ENCODE results near the gene NCKAP5.

The NCKAP5 gene

DNA sequence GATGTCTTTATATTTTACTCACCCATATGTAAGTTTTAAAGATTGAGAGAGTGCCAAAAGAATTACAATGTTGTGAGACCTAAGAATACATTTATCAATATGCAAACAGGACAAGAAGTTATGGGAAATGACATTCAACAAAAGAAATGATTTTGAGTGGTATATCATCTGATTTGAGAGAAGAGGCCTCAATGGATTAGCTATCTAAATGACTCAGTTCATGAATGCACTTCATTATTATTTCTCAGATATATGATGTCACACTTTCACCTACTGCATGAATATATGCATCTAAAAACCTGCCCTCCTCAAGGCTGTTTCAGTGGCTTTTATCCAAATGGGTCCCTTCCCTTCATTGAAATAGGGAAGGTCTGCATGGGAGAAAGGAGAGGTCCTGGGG is 769.9 kb downstream of the NCKAP5 start:
- no peak for DNase-seq (ENCODE audit: low spot score)
- H3K9me3 ChIP-seq (ENCODE audit: severe bottlenecking): no peaks in the 10 kb centered on the region
- TF ChIP-seq, protein P1, sequence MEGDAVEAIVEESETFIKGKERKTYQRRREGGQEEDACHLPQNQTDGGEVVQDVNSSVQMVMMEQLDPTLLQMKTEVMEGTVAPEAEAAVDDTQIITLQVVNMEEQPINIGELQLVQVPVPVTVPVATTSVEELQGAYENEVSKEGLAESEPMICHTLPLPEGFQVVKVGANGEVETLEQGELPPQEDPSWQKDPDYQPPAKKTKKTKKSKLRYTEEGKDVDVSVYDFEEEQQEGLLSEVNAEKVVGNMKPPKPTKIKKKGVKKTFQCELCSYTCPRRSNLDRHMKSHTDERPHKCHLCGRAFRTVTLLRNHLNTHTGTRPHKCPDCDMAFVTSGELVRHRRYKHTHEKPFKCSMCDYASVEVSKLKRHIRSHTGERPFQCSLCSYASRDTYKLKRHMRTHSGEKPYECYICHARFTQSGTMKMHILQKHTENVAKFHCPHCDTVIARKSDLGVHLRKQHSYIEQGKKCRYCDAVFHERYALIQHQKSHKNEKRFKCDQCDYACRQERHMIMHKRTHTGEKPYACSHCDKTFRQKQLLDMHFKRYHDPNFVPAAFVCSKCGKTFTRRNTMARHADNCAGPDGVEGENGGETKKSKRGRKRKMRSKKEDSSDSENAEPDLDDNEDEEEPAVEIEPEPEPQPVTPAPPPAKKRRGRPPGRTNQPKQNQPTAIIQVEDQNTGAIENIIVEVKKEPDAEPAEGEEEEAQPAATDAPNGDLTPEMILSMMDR (IDR thresholded peaks at IDR 0.05; ENCODE audit: poor library complexity, severe bottlenecking): no peak
- no peak overlapping the region for H3K27ac ChIP-seq (ENCODE audit: poor library complexity, severe bottlenecking)
- H3K4me3 ChIP-seq (ENCODE audit: severe bottlenecking): no peak overlapping the region
- ATAC-seq (ENCODE audit: low read depth): no peak
- H3K36me3 ChIP-seq (ENCODE audit: low read depth): no peaks in the 10 kb centered on the region
- no peaks in the 10 kb centered on the region for H3K4me1 ChIP-seq (ENCODE audit: insufficient read depth, poor library complexity, severe bottlenecking)
- no peaks in the 10 kb centered on the region for H3K27me3 ChIP-seq (ENCODE audit: insufficient read depth, poor library complexity, severe bottlenecking)

DNA sequence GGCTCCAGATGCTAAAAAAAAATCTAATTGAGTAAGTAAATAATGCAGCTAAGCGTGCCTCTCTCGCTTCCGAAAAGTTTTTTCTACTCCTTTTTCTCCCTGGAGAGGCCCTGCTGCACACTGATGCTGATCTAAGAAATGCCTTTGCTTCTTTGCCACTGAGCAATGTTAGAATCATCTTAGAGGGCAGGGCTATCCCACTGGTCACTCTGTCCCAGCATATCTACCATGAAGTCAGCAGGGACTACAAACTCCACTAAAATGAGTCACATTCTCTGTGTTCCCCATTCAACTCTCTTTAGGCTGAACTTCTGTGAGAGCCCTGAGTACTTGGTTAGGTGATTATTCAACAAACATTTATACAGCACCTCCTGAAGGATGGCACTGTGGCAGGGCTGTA is 770.7 kb downstream of the NCKAP5 start:
- Histone ChIP-seq H3K4me3 (ENCODE audit: severe bottlenecking) (no peak overlapping the region), H3K9me3 (ENCODE audit: severe bottlenecking) (no peaks in the 10 kb centered on the region), H3K36me3 (ENCODE audit: low read depth) (no peaks in the 10 kb centered on the region), H3K4me1 (ENCODE audit: insufficient read depth, poor library complexity, severe bottlenecking) (no peaks in the 10 kb centered on the region), H3K27ac (ENCODE audit: poor library complexity, severe bottlenecking) (no peak overlapping the region), H3K27me3 (ENCODE audit: insufficient read depth, poor library complexity, severe bottlenecking) (no peaks in the 10 kb centered on the region)
- ATAC-seq (ENCODE audit: low read depth): no peak
- TF ChIP-seq, protein P1 (IDR thresholded peaks at IDR 0.05; ENCODE audit: poor library complexity, severe bottlenecking): no peak
- DNase-seq (ENCODE audit: low spot score): no peak

DNA sequence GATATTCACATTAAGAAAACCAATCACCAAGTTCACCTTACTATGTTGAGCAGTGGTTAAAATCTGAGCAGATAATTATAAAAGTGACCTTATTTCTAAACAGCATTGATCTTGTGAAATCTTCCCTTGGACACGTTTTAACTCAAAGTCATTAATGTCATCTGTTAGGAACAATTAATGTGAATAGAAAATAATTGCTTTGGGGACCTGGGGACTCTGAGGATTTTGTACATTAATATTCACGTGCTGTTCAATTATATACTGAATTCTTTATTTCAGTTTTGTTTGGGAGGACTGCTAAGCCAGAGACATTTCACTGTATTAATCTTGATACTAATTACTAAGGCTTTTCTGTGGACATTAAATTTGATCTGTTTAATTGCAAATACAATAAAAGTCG is 771.2 kb downstream of the NCKAP5 start:
- Histone ChIP-seq H3K27ac (ENCODE audit: poor library complexity, severe bottlenecking) (no peak overlapping the region), H3K9me3 (ENCODE audit: severe bottlenecking) (no peaks in the 10 kb centered on the region), H3K4me3 (ENCODE audit: severe bottlenecking) (no peak overlapping the region), H3K4me1 (ENCODE audit: insufficient read depth, poor library complexity, severe bottlenecking) (no peaks in the 10 kb centered on the region), H3K36me3 (ENCODE audit: low read depth) (no peaks in the 10 kb centered on the region), H3K27me3 (ENCODE audit: insufficient read depth, poor library complexity, severe bottlenecking) (no peaks in the 10 kb centered on the region)
- TF ChIP-seq, protein P1 (IDR thresholded peaks at IDR 0.05; ENCODE audit: poor library complexity, severe bottlenecking): no peak
- ATAC-seq (ENCODE audit: low read depth): no peak
- no peak for DNase-seq (ENCODE audit: low spot score)

DNA sequence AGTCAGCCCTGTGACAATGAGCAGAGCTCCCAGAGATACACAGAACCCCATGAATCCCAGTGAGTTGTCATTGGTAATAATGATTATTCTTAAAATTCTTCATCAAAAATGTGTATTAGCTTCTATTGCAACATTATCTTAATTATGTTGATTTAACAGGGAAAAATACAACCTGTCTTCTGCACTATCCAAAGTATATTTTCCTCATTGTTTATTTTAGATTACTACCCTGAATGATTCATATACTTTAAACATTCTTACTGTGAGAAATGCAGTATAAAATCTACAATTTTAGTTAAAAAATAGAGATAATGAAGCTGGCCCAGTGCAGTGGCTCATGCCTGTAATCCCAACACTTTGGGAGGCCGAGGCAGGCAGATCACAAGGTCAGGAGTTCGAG is 773.0 kb downstream of the NCKAP5 start:
- Histone ChIP-seq H3K9me3 (ENCODE audit: severe bottlenecking) (no peaks in the 10 kb centered on the region), H3K27ac (ENCODE audit: poor library complexity, severe bottlenecking) (no peak overlapping the region), H3K4me1 (ENCODE audit: insufficient read depth, poor library complexity, severe bottlenecking) (no peaks in the 10 kb centered on the region), H3K4me3 (ENCODE audit: severe bottlenecking) (no peak overlapping the region), H3K27me3 (ENCODE audit: insufficient read depth, poor library complexity, severe bottlenecking) (no peaks in the 10 kb centered on the region), H3K36me3 (ENCODE audit: low read depth) (no peaks in the 10 kb centered on the region)
- ATAC-seq (ENCODE audit: low read depth) (no peak), DNase-seq (ENCODE audit: low spot score) (no peak)
- TF ChIP-seq, protein P1 (IDR thresholded peaks at IDR 0.05; ENCODE audit: poor library complexity, severe bottlenecking): no peak

DNA sequence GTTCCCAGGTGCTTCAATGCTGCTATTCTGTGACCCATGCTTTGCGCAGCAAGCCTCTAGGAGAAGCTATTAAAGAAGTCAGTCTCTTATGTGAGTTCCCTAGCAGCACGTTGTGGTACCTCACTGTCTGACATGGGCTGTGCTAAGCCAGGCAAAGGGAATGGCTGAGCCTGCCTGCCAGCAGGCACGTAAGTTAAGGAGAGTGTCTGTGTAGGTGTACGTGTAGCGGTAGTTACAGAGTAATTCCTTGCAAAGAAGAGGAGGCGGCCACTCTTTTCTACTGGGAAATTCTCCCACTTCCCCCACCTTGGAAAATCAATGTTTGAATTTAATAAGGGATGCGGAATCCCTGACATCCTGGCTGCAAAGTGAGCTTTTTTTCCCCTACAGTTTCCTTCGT is 774.7 kb downstream of the NCKAP5 start:
- Histone ChIP-seq H3K9me3 (ENCODE audit: severe bottlenecking) (no peaks in the 10 kb centered on the region), H3K4me1 (ENCODE audit: insufficient read depth, poor library complexity, severe bottlenecking) (no peaks in the 10 kb centered on the region), H3K27me3 (ENCODE audit: insufficient read depth, poor library complexity, severe bottlenecking) (peaks cover 4% of the 10 kb centered on the region), H3K36me3 (ENCODE audit: low read depth) (no peaks in the 10 kb centered on the region), H3K27ac (ENCODE audit: poor library complexity, severe bottlenecking) (no peak overlapping the region), H3K4me3 (ENCODE audit: severe bottlenecking) (no peak overlapping the region)
- TF ChIP-seq, protein P1 (IDR thresholded peaks at IDR 0.05; ENCODE audit: poor library complexity, severe bottlenecking): no peak
- ATAC-seq (ENCODE audit: low read depth): no peak
- DNase-seq (ENCODE audit: low spot score): no peak

Measured in RWPE2 (cell line).